Keratinocyte (primary cell): ENCODE measurements around the gene KIF26A. TPM values are rescaled to one million over a fixed set of nuclear protein-coding genes. Genes with fewer than 3 reads are reported as not detected.
A peak's percentile ranks its signal among the peaks of the same experiment; 100 is the strongest.

Experiments
- DNase-seq: peaks from one replicate; pipeline ENCODE4 v3.0.0-alpha.2; 2011; ENCODE audit warnings: low read depth, missing footprints, low spot score
- FAIRE-seq: peaks from 2 replicates; lab custom pipeline; 2011; peaks lifted over from hg19 to GRCh38; lab: Jason Lieb, UNC
- H2AFZ ChIP-seq: 2 replicates; pipeline ENCODE4 v1.6.0; 2012; ENCODE audit warnings: low read length, control low read depth, inconsistent platforms; ENCODE audit not compliant: control insufficient read depth
- H3K27ac ChIP-seq: 2 replicates; pipeline ENCODE4 v1.5.1; 2011; ENCODE audit warnings: low read length; ENCODE audit not compliant: control insufficient read depth, insufficient read depth
- H3K27me3 ChIP-seq: 3 replicates; pipeline ENCODE4 v1.6.0; 2011; ENCODE audit warnings: low read length; ENCODE audit not compliant: control insufficient read depth, insufficient read depth; ENCODE audit errors: extremely low read depth
- H3K36me3 ChIP-seq, 2 experiments: 2 replicates in 1 of 2; 3 replicates in 1 of 2; pipeline ENCODE4 v1.5.1; 2011; ENCODE audit warnings: low read length in 2 of 2, mild to moderate bottlenecking in 1 of 2; ENCODE audit not compliant: control insufficient read depth in 2 of 2, insufficient read depth in 2 of 2; ENCODE audit errors: extremely low read depth in 1 of 2
- H3K4me1 ChIP-seq: 3 replicates; pipeline ENCODE4 v1.5.1; 2011; ENCODE audit warnings: low read length; ENCODE audit not compliant: control insufficient read depth, insufficient read depth; ENCODE audit errors: extremely low read depth
- H3K4me2 ChIP-seq: 3 replicates; pipeline ENCODE4 v1.6.0; 2011; ENCODE audit warnings: low read depth, low read length; ENCODE audit not compliant: control insufficient read depth, insufficient read depth; ENCODE audit errors: extremely low read depth
- H3K4me3 ChIP-seq, 3 experiments: fragments of 200-600 bp in 1 of 3; sonication (generic) in 1 of 3; 2 replicates in 2 of 3; 3 replicates in 1 of 3; pipeline ENCODE4 v1.5.1; 2011 to 2016; ENCODE audit warnings: low read length in 3 of 3, mild to moderate bottlenecking in 3 of 3, control low read depth in 2 of 3, inconsistent platforms in 1 of 3, low read depth in 1 of 3, mixed read lengths in 1 of 3, mixed run types in 1 of 3, moderate library complexity in 1 of 3; ENCODE audit not compliant: control insufficient read depth in 2 of 3, insufficient read depth in 2 of 3; ENCODE audit errors: extremely low read depth in 1 of 3
- H3K79me2 ChIP-seq: 2 replicates; pipeline ENCODE4 v1.6.0; 2012; ENCODE audit warnings: low read length; ENCODE audit not compliant: control insufficient read depth, insufficient read depth
- H3K9ac ChIP-seq: 3 replicates; pipeline ENCODE4 v1.6.0; 2011; ENCODE audit warnings: low read length; ENCODE audit not compliant: control insufficient read depth, insufficient read depth; ENCODE audit errors: extremely low read depth
- H3K9me1 ChIP-seq: 3 replicates; pipeline ENCODE4 v1.6.0; 2011; ENCODE audit warnings: low read length; ENCODE audit not compliant: control insufficient read depth, insufficient read depth; ENCODE audit errors: extremely low read depth
- H3K9me3 ChIP-seq: 2 replicates; pipeline ENCODE4 v1.5.1; 2012; ENCODE audit warnings: low read depth, low read length; ENCODE audit not compliant: control insufficient read depth
- H4K20me1 ChIP-seq: 3 replicates; pipeline ENCODE4 v1.6.0; 2011; ENCODE audit warnings: low read length; ENCODE audit not compliant: control insufficient read depth, insufficient read depth; ENCODE audit errors: extremely low read depth
- CTCF ChIP-seq, 3 experiments: IDR thresholded peaks in 1 of 3; conservative IDR thresholded peaks in 1 of 3; optimal IDR thresholded peaks in 1 of 3; 2 replicates in 2 of 3; 3 replicates in 1 of 3; pipeline versions ENCODE3 to v1.5.1; 2011; ENCODE audit warnings: low read length in 3 of 3, mild to moderate bottlenecking in 3 of 3, moderate library complexity in 2 of 3, control low read depth in 1 of 3, inconsistent platforms in 1 of 3; ENCODE audit not compliant: insufficient read depth in 2 of 3; ENCODE audit errors: extremely low read depth in 1 of 3
- EZH2 ChIP-seq: IDR thresholded peaks from one replicate; pipeline ENCODE4 v1.6.1; 2012; ENCODE audit warnings: inconsistent platforms, mild to moderate bottlenecking, low read length, moderate library complexity
- dilution Hi-C: fragments of 300-500 bp; cut with MboI; formaldehyde crosslinking; loops from one replicate; pipeline ENCODE4 v1.7.0; 2020; ENCODE audit warnings: low sequenced_read_pairs; ENCODE audit not compliant: extremely low pct_ligation_motif_present
- polyA plus RNA-seq, 5 experiments: library from polyadenylated mRNA; depleted of rRNA in 3 of 5; stranded (reverse) in 3 of 5; stranded (forward) in 1 of 5; unstranded in 1 of 5; fragments of >200 nt; gene quantifications; 1 replicate in 1 of 5; 2 replicates in 3 of 5; 3 replicates in 1 of 5; pipeline versions ENCODE4 v1.2.1 to v1.2.3, GENCODE V29; 2011 to 2012; ENCODE audit warnings: missing spikeins in 2 of 5, low read depth in 1 of 5, low replicate concordance in 1 of 5

The KIF26A gene
- polyA plus RNA-seq, 1 donor (not counting 4 experiments of a cell fraction or from before 2014, with no cell fraction given): 0.07 TPM

GRCh38 chr14:104103446-104104075 is 34.8 kb upstream of the KIF26A start:
- Histone ChIP-seq H3K27ac (no peak overlapping the region), H3K4me1 (peaks cover 25% of the 10 kb centered on the region)

GRCh38 chr14:104104076-104104901 is 34.1 kb upstream of the KIF26A start:
- Histone ChIP-seq H3K9me1 (no peaks in the 10 kb centered on the region), H2AFZ (peak overlapping the region; percentile 30), H3K4me2 (no peak overlapping the region), H3K27ac (no peak overlapping the region), H4K20me1 (no peaks in the 10 kb centered on the region), H3K79me2 (no peaks in the 10 kb centered on the region), H3K9me3 (no peaks in the 10 kb centered on the region), H3K36me3 (no peaks in the 10 kb centered on the region), H3K27me3 (no peaks in the 10 kb centered on the region), H3K4me1 (peaks cover 29% of the 10 kb centered on the region), H3K4me3 (no peak overlapping the region), H3K9ac (no peak overlapping the region)
- DNase-seq: no peak
- no peak for TF ChIP-seq EZH2
- no peak for TF ChIP-seq CTCF (optimal IDR thresholded peaks at IDR 0.05 in 1 of 3, IDR thresholded peaks at IDR 0.05 in 1 of 3, conservative IDR thresholded peaks at IDR 0.05 in 1 of 3; ENCODE audit: extremely low read depth in 1 of 3, insufficient read depth in 2 of 3, low read length in 3 of 3)
- dilution Hi-C loops: no loop called here
- no peak for FAIRE-seq

More at GRCh38 chr14:104103446-104104075, 34.8 kb upstream of the KIF26A start:
- FAIRE-seq: no peak
- no peaks in the 10 kb centered on the region for H3K9me1 ChIP-seq
- TF ChIP-seq EZH2: no peak
- TF ChIP-seq CTCF (optimal IDR thresholded peaks at IDR 0.05 in 1 of 3, IDR thresholded peaks at IDR 0.05 in 1 of 3, conservative IDR thresholded peaks at IDR 0.05 in 1 of 3; ENCODE audit: extremely low read depth in 1 of 3, insufficient read depth in 2 of 3, low read length in 3 of 3): no peak
- H3K27me3 ChIP-seq: no peaks in the 10 kb centered on the region
- H3K4me2 ChIP-seq: no peak overlapping the region
- dilution Hi-C loops: no loop called here
- no peaks in the 10 kb centered on the region for H3K79me2 ChIP-seq
- no peak overlapping the region for H3K4me3 ChIP-seq
- no peak overlapping the region for H3K9ac ChIP-seq
- H3K36me3 ChIP-seq: no peaks in the 10 kb centered on the region
- H2AFZ ChIP-seq: no peak overlapping the region
- DNase-seq: no peak
- no peaks in the 10 kb centered on the region for H4K20me1 ChIP-seq
- H3K9me3 ChIP-seq: no peaks in the 10 kb centered on the region
